Panc1 (cell line): ENCODE data around the gene FARS2. TPM values are rescaled to one million over a fixed set of nuclear protein-coding genes. Genes with fewer than 3 reads are reported as not detected.

ENCODE experiments used
- ATAC-seq: fragments of 200-7000 bp; cut with Tn5 transposase; 2 replicates; pipeline ENCODE4 v1.9.1; 2020; ENCODE audit warnings: mild to moderate bottlenecking, moderate library complexity
- BruUV-seq: library from RNA; stranded (reverse); fragments of 400-500 nt; replicated peaks from 2 replicates; lab custom pipeline; 2021; lab: Mats Ljungman, UMichigan
- CTCF ChIA-PET: fragments of 300-600 bp; sonication (Branson Sonifier 250); formaldehyde crosslinking; loops from one replicate; lab custom pipeline; 2022; ENCODE audit warnings: antibody characterized with exemption; lab: Charles Lee
- POLR2A ChIA-PET: fragments of 300-600 bp; sonication (Branson Sonifier 250); formaldehyde crosslinking; loops from one replicate; lab custom pipeline; 2022; ENCODE audit warnings: antibody characterized with exemption; lab: Charles Lee
- DNase-seq: peaks from one replicate; pipeline ENCODE4 v3.0.0-alpha.2; 2010; ENCODE audit warnings: low read depth, low spot score
- H3K27ac ChIP-seq: 2 replicates; pipeline ENCODE4 v1.5.1; 2011; ENCODE audit warnings: mild to moderate bottlenecking, low read length, inconsistent platforms
- H3K27me3 ChIP-seq: fragments of 200-500 bp; sonication (Bioruptor generic); 2 replicates; pipeline ENCODE4 v1.6.0; 2014; ENCODE audit warnings: low read length, inconsistent platforms; ENCODE audit not compliant: control insufficient read depth, insufficient read depth
- H3K36me3 ChIP-seq: fragments of 200-500 bp; sonication (Bioruptor generic); 2 replicates; pipeline ENCODE4 v1.5.1; 2014; ENCODE audit warnings: inconsistent platforms, mild to moderate bottlenecking, low read length, moderate library complexity; ENCODE audit not compliant: control insufficient read depth, insufficient read depth
- H3K4me1 ChIP-seq: 2 replicates; pipeline ENCODE4 v1.5.1; 2011; ENCODE audit warnings: inconsistent platforms, mild to moderate bottlenecking, low read length, moderate library complexity; ENCODE audit not compliant: control insufficient read depth, insufficient read depth
- H3K4me3 ChIP-seq, 2 experiments: 2 replicates each; pipeline ENCODE4 v1.5.1; 2011 to 2012; ENCODE audit warnings: low read depth in 2 of 2, low read length in 2 of 2, mild to moderate bottlenecking in 2 of 2, inconsistent platforms in 1 of 2, moderate library complexity in 1 of 2
- H3K9me3 ChIP-seq: fragments of 200-500 bp; sonication (Bioruptor generic); 2 replicates; pipeline ENCODE4 v1.5.1; 2014; ENCODE audit warnings: low read depth, mild to moderate bottlenecking, inconsistent platforms, low read length, moderate library complexity; ENCODE audit not compliant: control insufficient read depth, insufficient read depth
- CTCF ChIP-seq: fragments of 450-650 bp; IDR thresholded peaks from 2 replicates; pipeline ENCODE4 v1.5.1; 2017; ENCODE audit warnings: mild to moderate bottlenecking
- POLR2AphosphoS5 ChIP-seq: IDR thresholded peaks from 2 replicates; pipeline ENCODE4 v1.6.1; 2012; ENCODE audit warnings: mild to moderate bottlenecking, low read depth, low read length, moderate library complexity
- REST ChIP-seq, 2 experiments: IDR thresholded peaks; 2 replicates each; pipeline ENCODE4 v1.6.1; 2011 to 2012; ENCODE audit warnings: low read depth in 2 of 2, control low read depth in 1 of 2, low read length in 1 of 2, mild to moderate bottlenecking in 1 of 2, moderate library complexity in 1 of 2; ENCODE audit not compliant: insufficient read depth in 1 of 2
- SIN3A ChIP-seq: IDR thresholded peaks from 2 replicates; pipeline ENCODE4 v1.6.1; 2012; ENCODE audit warnings: low read depth, mild to moderate bottlenecking, low read length, moderate library complexity, borderline replicate concordance; ENCODE audit not compliant: insufficient read depth
- TCF7L2 ChIP-seq: IDR thresholded peaks from 2 replicates; pipeline ENCODE4 v1.6.1; 2011; ENCODE audit warnings: mild to moderate bottlenecking, low read depth, low read length, inconsistent platforms
- in situ Hi-C: cut with HindIII; loops from 2 replicates; pipeline ENCODE4 v1.10.0; 2016; ENCODE audit warnings: low sequenced_read_pairs, low pct_unique_long_range_greater_than_20kb
- intact Hi-C: fragments of 100-400 bp; cut with micrococcal nuclease; formaldehyde crosslinking; loops from one replicate; pipeline ENCODE4 v1.10.0; 2022; ENCODE audit not compliant: unreplicated experiment
- total RNA-seq: library from RNA; stranded (reverse); gene quantifications from one replicate; pipeline ENCODE4 v1.2.1, GENCODE V29; 2021; ENCODE audit not compliant: unreplicated experiment

Gene FARS2
- total RNA-seq, 1 experiment from 2014 or later = 12.8 TPM

GRCh38 chr6:5292154-5292553, 30.8 kb downstream of the FARS2 start:
- in situ Hi-C loops = no loop called here
- H3K4me3 ChIP-seq = no peak overlapping the region
- BruUV-seq = no TSS peak
- no peaks in the 10 kb centered on the region for H3K4me1 ChIP-seq
- no peak for TF ChIP-seq POLR2AphosphoS5
- TF ChIP-seq REST (IDR thresholded peaks at IDR 0.05; ENCODE audit: insufficient read depth in 1 of 2, low read depth in 2 of 2, low read length in 1 of 2) = no peak
- TF ChIP-seq CTCF = no peak
- TF ChIP-seq SIN3A = no peak
- H3K27ac ChIP-seq = no peak overlapping the region
- H3K36me3 ChIP-seq = no peaks in the 10 kb centered on the region
- ChIA-PET POLR2A (no interaction called here), CTCF (no interaction called here)
- intact Hi-C loops = no loop called here
- no peaks in the 10 kb centered on the region for H3K9me3 ChIP-seq
- no peak for DNase-seq
- no peak for ATAC-seq
- no peaks in the 10 kb centered on the region for H3K27me3 ChIP-seq

GRCh38 chr6:5293692-5294091, 32.4 kb downstream of the FARS2 start:
- no peak for DNase-seq
- H3K9me3 ChIP-seq = no peaks in the 10 kb centered on the region
- no peaks in the 10 kb centered on the region for H3K36me3 ChIP-seq
- POLR2A ChIA-PET = no interaction called here
- no TSS peak for BruUV-seq
- no peak overlapping the region for H3K4me3 ChIP-seq
- intact Hi-C loops = no loop called here
- H3K27ac ChIP-seq = no peak overlapping the region
- no peaks in the 10 kb centered on the region for H3K27me3 ChIP-seq
- ATAC-seq = no peak
- no peak for TF ChIP-seq SIN3A
- no peak for TF ChIP-seq CTCF
- TF ChIP-seq REST (IDR thresholded peaks at IDR 0.05; ENCODE audit: insufficient read depth in 1 of 2, low read depth in 2 of 2, low read length in 1 of 2) = no peak
- TF ChIP-seq TCF7L2 = no peak
- TF ChIP-seq POLR2AphosphoS5 = no peak
- in situ Hi-C loops = no loop called here
- CTCF ChIA-PET = no interaction called here
- no peaks in the 10 kb centered on the region for H3K4me1 ChIP-seq
